NT2/D1 (cell line): ENCODE data around the gene UBAP1L.
A peak's percentile ranks its signal among the peaks of the same experiment; 100 is the strongest.

Source experiments
- DNase-seq: peaks from one replicate; pipeline ENCODE4 v3.0.0-alpha.2; 2011; ENCODE audit warnings: low read depth, low spot score
- H3K27me3 ChIP-seq: 2 replicates; pipeline ENCODE4 v1.6.0; 2011; ENCODE audit warnings: mild to moderate bottlenecking; ENCODE audit not compliant: insufficient read length, insufficient read depth
- H3K36me3 ChIP-seq: 2 replicates; pipeline ENCODE4 v1.6.1; 2011; ENCODE audit warnings: mild to moderate bottlenecking, low read length, mixed read lengths; ENCODE audit not compliant: insufficient read depth, insufficient read length
- H3K4me1 ChIP-seq: 2 replicates; pipeline ENCODE4 v1.5.1; 2011; ENCODE audit not compliant: insufficient read depth, insufficient read length
- H3K4me3 ChIP-seq: 2 replicates; pipeline ENCODE4 v1.5.1; 2011; ENCODE audit warnings: low read depth; ENCODE audit not compliant: insufficient read length
- H3K9ac ChIP-seq: 2 replicates; pipeline ENCODE4 v1.6.0; 2011; ENCODE audit warnings: low read depth; ENCODE audit not compliant: insufficient read length
- H3K9me3 ChIP-seq: 2 replicates; pipeline ENCODE4 v1.5.1; 2011; ENCODE audit warnings: mild to moderate bottlenecking, low read length; ENCODE audit not compliant: insufficient read depth
- SUZ12 ChIP-seq: IDR thresholded peaks from 2 replicates; pipeline ENCODE4 v1.6.1; 2011; ENCODE audit not compliant: insufficient read length, insufficient read depth; ENCODE audit errors: extremely low read depth
- YY1 ChIP-seq: IDR thresholded peaks from 2 replicates; pipeline ENCODE4 v1.6.1; 2011; ENCODE audit not compliant: insufficient read length, insufficient read depth
- ZNF274 ChIP-seq: IDR thresholded peaks from 2 replicates; pipeline ENCODE4 v1.6.1; 2011; ENCODE audit warnings: mild to moderate bottlenecking, low read depth, low read length

The UBAP1L gene

GRCh38 chr15:65134538-65134937 is 19.5 kb upstream of the UBAP1L start:
- DNase-seq = no peak
- no peaks in the 10 kb centered on the region for H3K27me3 ChIP-seq
- TF ChIP-seq ZNF274 (no peak), SUZ12 (no peak), YY1 (no peak)
- peak overlapping the region; percentile 94 for H3K9ac ChIP-seq
- peaks cover 29% of the 10 kb centered on the region for H3K9me3 ChIP-seq
- H3K4me1 ChIP-seq = no peaks in the 10 kb centered on the region
- H3K4me3 ChIP-seq = no peak overlapping the region
- peaks cover 14% of the 10 kb centered on the region for H3K36me3 ChIP-seq

GRCh38 chr15:65133548-65134200 is 18.7 kb upstream of the UBAP1L start, which contains the start of gene PDCD7:
PDCD7 (minus strand) TSS chr15:65133808; CDS start chr15:65133781, 27 bp downstream.
- TF ChIP-seq SUZ12 (no peak), YY1 (no peak), ZNF274 (no peak)
- H3K9ac ChIP-seq = peak within 1 kb of the TSS; percentile 94
- H3K4me3 ChIP-seq = peak within 1 kb of the TSS; percentile 66
- DNase-seq = peak; percentile 93
- peaks cover 22% of the 10 kb centered on the region for H3K36me3 ChIP-seq
- no peaks in the 10 kb centered on the region for H3K27me3 ChIP-seq
- no peaks in the 10 kb centered on the region for H3K4me1 ChIP-seq
- peaks cover 29% of the 10 kb centered on the region for H3K9me3 ChIP-seq

GRCh38 chr15:65132878-65133547 is 18.0 kb upstream of the UBAP1L start:
- Histone ChIP-seq H3K36me3 (peaks cover 29% of the 10 kb centered on the region), H3K9ac (peak overlapping the region; percentile 94), H3K4me1 (no peaks in the 10 kb centered on the region), H3K9me3 (peaks cover 28% of the 10 kb centered on the region), H3K27me3 (no peaks in the 10 kb centered on the region), H3K4me3 (peak overlapping the region; percentile 66)
- TF ChIP-seq ZNF274 (no peak), YY1 (no peak), SUZ12 (no peak)
- DNase-seq = peak; percentile 27

- Histone ChIP-seq H3K36me3 (peaks cover 45% of the 10 kb centered on the region), H3K27me3 (no peaks in the 10 kb centered on the region), H3K4me1 (no peaks in the 10 kb centered on the region), H3K9ac (no peak overlapping the region), H3K4me3 (no peak overlapping the region), H3K9me3 (peaks cover 7% of the 10 kb centered on the region)
- TF ChIP-seq YY1 (no peak), ZNF274 (no peak), SUZ12 (no peak)
- no peak for DNase-seq
Measured at GRCh38 chr15:65130941-65131340, 15.9 kb upstream of the UBAP1L start.

- no peaks in the 10 kb centered on the region for H3K27me3 ChIP-seq
- no peak overlapping the region for H3K9ac ChIP-seq
- no peak overlapping the region for H3K4me3 ChIP-seq
- DNase-seq = no peak
- no peaks in the 10 kb centered on the region for H3K4me1 ChIP-seq
- no peaks in the 10 kb centered on the region for H3K9me3 ChIP-seq
- TF ChIP-seq ZNF274 (no peak), SUZ12 (no peak), YY1 (no peak)
- H3K36me3 ChIP-seq = peaks cover 39% of the 10 kb centered on the region
Measured at GRCh38 chr15:65115542-65115941, 542 bp upstream of the UBAP1L start.

- DNase-seq = no peak
- no peak for TF ChIP-seq YY1
- no peak for TF ChIP-seq ZNF274
- TF ChIP-seq SUZ12 = no peak
- Histone ChIP-seq H3K9ac (no peak overlapping the region), H3K36me3 (peaks cover 12% of the 10 kb centered on the region), H3K4me1 (no peaks in the 10 kb centered on the region), H3K27me3 (no peaks in the 10 kb centered on the region), H3K9me3 (no peaks in the 10 kb centered on the region), H3K4me3 (no peak overlapping the region)
Measured at GRCh38 chr15:65110676-65111292, 4.2 kb downstream of the UBAP1L start.

GRCh38 chr15:65106011-65106590 is 8.9 kb downstream of the UBAP1L start:
- H3K9me3 ChIP-seq = no peaks in the 10 kb centered on the region
- no peak overlapping the region for H3K4me3 ChIP-seq
- no peaks in the 10 kb centered on the region for H3K4me1 ChIP-seq
- TF ChIP-seq SUZ12 (no peak), ZNF274 (no peak), YY1 (no peak)
- H3K36me3 ChIP-seq = peaks cover 3% of the 10 kb centered on the region
- H3K27me3 ChIP-seq = peaks cover 14% of the 10 kb centered on the region
- H3K9ac ChIP-seq = no peak overlapping the region
- no peak for DNase-seq
